GM21723 (cell line): ENCODE results near the gene SH3D19.

Source experiments
- ATAC-seq: cut with Tn5 transposase; IDR thresholded peaks from one replicate; pipeline ENCODE4 v1.9.1; 2021; ENCODE audit warnings: mild to moderate bottlenecking, moderate library complexity; ENCODE audit not compliant: unreplicated experiment

SH3D19 gene, protein sequence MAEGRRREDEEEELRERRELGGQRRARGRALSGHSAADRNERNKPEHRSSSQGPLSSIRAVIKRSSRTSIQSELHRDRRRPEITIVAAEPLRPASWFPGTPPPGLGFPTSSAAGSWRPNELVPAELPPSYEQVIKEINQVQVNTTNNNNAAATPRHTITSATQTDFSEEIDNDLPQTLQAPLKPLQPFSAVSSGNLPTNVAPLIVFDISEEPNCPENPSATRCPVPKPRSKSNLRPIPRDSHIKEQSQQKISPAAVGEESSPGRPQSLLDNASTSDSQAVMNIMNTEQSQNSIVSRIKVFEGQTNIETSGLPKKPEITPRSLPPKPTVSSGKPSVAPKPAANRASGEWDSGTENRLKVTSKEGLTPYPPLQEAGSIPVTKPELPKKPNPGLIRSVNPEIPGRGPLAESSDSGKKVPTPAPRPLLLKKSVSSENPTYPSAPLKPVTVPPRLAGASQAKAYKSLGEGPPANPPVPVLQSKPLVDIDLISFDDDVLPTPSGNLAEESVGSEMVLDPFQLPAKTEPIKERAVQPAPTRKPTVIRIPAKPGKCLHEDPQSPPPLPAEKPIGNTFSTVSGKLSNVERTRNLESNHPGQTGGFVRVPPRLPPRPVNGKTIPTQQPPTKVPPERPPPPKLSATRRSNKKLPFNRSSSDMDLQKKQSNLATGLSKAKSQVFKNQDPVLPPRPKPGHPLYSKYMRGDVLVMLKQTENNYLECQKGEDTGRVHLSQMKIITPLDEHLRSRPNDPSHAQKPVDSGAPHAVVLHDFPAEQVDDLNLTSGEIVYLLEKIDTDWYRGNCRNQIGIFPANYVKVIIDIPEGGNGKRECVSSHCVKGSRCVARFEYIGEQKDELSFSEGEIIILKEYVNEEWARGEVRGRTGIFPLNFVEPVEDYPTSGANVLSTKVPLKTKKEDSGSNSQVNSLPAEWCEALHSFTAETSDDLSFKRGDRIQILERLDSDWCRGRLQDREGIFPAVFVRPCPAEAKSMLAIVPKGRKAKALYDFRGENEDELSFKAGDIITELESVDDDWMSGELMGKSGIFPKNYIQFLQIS

GRCh38 chr4:151325111-151325948, at the start of gene SH3D19:
Gene SH3D19 (minus strand): TSS chr4:151325605. CDS start chr4:151325352, 253 bp downstream.
- no peak for ATAC-seq

GRCh38 chr4:151362404-151363164, 37.2 kb upstream of the SH3D19 start:
- ATAC-seq: peak; percentile 98

- no peak for ATAC-seq
Observed at GRCh38 chr4:151361966-151362365, 36.6 kb upstream of the SH3D19 start.

DNA sequence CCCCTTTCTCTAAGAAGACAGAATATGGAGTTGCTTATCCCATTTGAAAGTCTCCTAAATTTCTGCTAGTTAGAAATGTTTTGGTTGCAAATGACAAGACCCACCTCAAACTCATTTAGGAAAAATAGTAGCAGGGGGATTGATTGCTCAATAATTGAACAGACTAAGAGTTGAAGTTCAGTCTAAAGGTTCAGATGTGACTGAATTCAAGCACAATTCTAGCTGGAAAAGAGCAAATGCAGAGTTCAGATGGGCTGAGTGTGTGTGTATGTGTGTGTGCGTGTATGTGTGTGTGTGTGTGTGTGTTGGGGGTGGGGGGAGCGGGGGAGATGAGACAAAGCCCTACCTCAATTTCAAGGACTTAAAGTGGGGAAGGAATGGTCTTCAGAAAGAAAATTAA, 35.7 kb upstream of the SH3D19 start:
- ATAC-seq: no peak

- ATAC-seq: no peak
Observed at GRCh38 chr4:151359576-151359975, 34.2 kb upstream of the SH3D19 start.

GRCh38 chr4:151358266-151358665, 32.9 kb upstream of the SH3D19 start:
- no peak for ATAC-seq

DNA sequence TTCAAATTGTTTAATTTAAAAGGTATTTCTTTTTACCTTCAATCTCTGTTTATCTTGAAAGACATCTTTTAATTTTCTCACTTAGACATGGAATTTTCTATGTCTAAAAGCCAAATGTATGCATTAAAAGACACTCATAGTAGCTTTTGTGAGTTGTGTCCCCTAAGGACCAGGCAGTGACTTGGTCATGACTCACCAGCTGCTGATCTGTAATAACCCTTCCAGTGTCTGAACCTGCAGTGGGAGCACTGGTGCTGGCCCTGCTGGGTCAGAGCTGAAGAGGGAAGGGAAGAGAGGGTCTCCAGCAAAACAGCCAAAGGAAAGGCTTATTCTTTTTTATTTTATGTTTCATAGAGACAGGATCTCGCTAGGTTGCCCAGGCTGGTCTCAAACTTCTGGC, 31.1 kb upstream of the SH3D19 start:
- ATAC-seq: no peak

DNA sequence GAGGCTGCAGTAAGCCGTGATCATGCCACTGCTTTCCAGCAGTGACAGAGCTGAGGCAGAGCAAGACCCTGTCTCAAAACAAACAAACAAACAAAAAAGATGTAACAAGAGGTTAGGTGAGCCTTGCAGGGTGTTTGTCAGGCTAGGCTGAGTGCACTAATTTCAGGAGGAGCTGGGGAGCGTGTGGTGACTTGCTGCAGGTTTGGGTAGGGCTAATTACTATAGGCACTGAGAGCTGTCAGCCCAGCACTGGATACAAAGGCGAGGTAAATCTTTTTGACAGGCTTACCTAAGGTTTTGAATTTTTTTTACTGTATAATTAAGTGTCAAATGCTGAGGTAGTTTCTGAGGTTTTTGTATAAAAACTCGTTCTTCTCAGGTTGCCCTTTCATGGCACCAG, 29.8 kb upstream of the SH3D19 start:
- ATAC-seq: no peak

GRCh38 chr4:151347490-151348235, 22.3 kb upstream of the SH3D19 start:
- no peak for ATAC-seq

- ATAC-seq: no peak
Observed at GRCh38 chr4:151344948-151345347, 19.5 kb upstream of the SH3D19 start.

DNA sequence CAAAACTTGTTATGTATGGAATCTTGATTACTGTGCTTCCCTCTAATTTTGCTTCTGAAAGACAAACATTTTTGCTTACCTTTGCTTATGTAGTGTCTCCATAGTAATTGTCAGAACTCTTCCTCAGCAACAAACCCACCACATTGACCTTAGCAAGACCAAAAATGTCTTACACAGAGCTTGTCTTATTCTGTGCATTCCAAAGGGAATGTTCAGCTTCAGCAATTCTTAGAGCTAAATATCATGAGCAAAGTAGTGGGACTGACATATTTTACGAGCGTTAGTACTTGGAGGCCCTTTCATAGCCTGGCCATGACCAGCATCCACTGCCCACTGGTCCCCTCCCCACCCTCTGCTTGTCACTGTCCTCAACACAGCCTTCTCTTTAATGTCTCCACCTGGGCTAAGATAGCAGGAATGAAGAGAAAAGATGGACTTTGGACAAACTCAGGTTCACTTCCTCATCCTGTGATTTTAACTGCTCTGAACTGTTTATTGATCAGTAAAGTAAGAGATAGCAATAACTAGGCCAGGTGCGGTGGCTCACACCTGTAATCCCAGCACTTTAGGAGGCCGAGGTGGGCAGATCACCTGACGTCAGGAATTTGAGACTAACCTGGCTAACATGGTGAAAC, 15.5 kb upstream of the SH3D19 start:
- ATAC-seq: no peak

DNA sequence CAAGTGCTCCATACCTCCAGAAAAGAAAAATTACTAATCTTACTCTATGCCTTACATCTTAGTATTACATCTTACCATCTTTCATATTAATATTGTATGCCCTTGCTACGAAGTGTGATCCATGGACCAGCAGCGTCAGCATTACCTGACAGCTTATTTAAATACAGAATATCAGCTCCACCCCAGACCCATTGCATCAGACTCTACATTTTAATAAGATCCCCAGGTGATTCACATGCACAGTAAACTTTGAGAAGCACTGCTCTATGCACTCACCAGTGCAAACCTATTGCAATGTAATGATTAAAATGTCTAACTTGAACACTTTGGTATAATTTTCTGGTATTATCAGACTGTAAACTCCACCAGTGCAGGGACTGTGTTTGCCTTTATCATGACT, 14.1 kb upstream of the SH3D19 start:
- ATAC-seq: no peak

DNA sequence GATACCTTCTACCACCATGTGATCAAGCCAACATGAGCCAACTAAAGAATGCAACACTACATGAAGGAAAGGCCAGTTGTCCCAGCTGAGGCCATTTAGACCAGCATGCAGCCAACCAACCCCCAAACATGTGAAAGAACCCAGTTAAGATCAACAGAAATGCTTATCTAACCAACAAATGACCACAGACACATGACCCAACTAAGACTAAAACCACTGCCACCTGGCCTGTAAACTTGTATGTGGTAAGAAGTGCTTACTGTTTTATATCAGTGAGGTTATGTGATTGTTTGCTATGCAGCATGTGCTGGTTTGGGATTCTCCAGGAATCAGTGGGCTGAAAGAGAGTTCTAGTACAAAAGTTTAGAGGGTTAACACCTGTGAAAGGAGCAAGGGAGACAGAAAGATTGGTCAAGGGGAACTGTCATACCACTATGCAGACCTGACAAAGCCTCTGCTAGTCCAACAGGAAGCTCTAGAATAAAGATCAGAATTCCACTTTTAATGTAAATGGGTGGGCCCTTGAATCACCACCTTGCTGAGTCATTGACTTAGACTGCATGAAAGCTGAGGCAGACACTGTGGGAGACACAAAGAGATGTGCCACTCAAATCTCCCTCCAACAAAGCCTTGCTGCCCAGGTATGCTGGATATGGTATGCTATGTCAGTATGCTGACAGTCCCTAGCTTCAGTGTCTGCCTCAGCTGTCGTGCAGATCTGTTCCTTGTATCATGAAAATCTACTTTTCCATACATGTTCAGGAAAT, 6.1 kb upstream of the SH3D19 start:
- no peak for ATAC-seq

DNA sequence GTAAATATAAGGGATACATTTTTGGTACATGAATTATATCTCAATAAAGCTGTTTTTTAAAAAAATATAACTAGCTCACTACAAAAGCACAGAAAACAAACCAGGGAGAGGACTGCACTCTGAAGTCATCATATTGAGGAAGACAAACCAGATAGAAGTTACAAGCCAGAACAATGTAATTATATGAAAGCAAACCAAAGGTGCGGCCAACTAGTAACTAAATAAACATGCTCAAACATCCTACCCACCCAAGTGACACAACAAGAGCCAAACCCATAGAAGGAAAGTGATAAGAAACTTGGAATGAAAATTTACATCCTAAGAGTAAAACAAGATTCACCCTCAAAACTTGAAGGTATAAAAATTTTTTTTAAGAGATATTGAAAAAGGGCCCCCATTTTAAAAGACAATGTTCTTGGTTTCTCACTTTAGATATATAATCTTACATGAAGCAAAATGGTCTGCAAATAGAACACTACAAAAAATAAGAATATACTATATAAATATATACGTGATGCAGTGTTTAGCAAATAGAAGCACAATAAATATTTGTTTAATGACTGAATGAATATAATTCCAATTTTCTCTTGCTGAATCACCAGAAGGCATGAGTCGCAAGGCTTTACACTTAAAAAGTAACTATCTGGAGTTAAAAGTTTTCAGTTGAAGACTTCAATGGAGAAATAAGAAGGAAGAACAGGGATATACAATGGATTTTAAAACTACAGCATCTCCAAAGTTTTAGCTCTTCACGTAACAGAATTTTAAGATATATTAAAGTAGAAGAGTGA, 4.0 kb upstream of the SH3D19 start:
- ATAC-seq: no peak

DNA sequence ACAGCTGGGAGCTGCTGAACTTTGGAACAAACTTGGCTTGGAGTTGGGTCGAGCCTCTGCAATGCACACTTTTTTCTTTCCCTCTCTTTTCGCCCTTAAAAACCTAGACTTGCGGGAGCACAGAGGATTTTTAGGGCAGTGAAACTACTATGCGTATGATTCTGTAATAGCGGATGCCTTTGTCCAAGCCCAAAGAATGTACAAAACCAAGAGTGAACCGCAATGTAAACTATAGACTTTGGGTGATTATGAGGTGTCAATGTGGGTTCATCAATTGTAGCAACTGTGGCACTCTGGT, 493 bp upstream of the SH3D19 start:
- no peak for ATAC-seq

DNA sequence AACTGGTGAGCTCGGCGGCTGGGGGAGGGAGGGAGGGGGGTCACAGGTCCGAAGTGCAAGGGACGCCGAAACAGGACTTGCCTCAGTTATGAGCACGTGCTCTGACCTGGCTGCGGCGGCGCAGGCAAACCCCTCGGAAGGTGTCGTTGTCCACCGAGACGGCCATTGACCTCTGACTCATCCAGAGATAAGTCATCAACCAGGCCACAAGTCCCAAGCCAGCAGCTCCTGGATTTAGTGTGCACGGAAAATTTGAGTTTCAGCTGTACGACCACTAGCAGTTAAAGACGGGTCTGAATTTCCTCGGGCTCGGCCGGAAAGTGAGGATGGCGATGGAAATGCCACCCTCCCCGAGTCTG, 674 bp downstream of the SH3D19 start:
- ATAC-seq: no peak

GRCh38 chr4:151324124-151324751, 1.2 kb downstream of the SH3D19 start:
- ATAC-seq: no peak
